Keratinocyte (primary cell): Measurements from ENCODE around the gene EGLN3.

Experiments used
- EZH2 ChIP-seq: IDR thresholded peaks from one replicate; pipeline ENCODE4 v1.6.1; 2012; ENCODE audit warnings: inconsistent platforms, mild to moderate bottlenecking, low read length, moderate library complexity
- TF ChIP-seq, protein P1 (sequence below), 3 experiments: IDR thresholded peaks in 1 of 3; conservative IDR thresholded peaks in 1 of 3; optimal IDR thresholded peaks in 1 of 3; 2 replicates in 2 of 3; 3 replicates in 1 of 3; pipeline versions ENCODE3 to v1.5.1; 2011; ENCODE audit warnings: low read length in 3 of 3, mild to moderate bottlenecking in 3 of 3, moderate library complexity in 2 of 3, control low read depth in 1 of 3, inconsistent platforms in 1 of 3; ENCODE audit not compliant: insufficient read depth in 2 of 3; ENCODE audit errors: extremely low read depth in 1 of 3

DNA sequence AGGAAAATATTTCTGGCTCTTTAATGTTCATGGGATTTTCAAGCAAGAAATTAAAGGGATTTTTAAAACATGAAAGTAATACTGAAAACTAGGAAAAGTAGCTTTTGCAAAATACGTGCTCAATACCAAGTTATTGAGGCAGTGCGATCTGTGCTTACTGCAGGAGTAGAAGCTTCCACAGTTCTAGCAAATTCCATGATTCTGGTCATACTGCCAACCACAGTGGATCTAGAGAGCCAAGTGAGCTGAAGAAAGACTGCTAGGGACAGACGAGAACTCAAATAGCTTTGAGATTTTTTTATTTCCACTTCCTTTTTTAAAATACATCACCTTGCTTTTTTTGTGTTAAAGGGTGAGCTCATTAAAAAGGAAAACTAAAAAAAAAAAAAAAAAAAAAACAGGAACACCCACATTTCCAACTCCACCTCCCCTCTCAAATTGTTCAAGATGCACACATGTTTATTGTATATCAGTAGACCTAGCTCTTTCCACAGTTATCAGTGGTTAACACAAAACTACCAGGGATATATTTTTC lies 26.2 kb downstream of the EGLN3 start:
- TF ChIP-seq, protein P1, sequence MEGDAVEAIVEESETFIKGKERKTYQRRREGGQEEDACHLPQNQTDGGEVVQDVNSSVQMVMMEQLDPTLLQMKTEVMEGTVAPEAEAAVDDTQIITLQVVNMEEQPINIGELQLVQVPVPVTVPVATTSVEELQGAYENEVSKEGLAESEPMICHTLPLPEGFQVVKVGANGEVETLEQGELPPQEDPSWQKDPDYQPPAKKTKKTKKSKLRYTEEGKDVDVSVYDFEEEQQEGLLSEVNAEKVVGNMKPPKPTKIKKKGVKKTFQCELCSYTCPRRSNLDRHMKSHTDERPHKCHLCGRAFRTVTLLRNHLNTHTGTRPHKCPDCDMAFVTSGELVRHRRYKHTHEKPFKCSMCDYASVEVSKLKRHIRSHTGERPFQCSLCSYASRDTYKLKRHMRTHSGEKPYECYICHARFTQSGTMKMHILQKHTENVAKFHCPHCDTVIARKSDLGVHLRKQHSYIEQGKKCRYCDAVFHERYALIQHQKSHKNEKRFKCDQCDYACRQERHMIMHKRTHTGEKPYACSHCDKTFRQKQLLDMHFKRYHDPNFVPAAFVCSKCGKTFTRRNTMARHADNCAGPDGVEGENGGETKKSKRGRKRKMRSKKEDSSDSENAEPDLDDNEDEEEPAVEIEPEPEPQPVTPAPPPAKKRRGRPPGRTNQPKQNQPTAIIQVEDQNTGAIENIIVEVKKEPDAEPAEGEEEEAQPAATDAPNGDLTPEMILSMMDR (optimal IDR thresholded peaks at IDR 0.05 in 1 of 3, IDR thresholded peaks at IDR 0.05 in 1 of 3, conservative IDR thresholded peaks at IDR 0.05 in 1 of 3; ENCODE audit: extremely low read depth in 1 of 3, insufficient read depth in 2 of 3, low read length in 3 of 3) = no peak
- TF ChIP-seq EZH2 = no peak
